ENCODE measurements around the gene CYP46A1.

DNA sequence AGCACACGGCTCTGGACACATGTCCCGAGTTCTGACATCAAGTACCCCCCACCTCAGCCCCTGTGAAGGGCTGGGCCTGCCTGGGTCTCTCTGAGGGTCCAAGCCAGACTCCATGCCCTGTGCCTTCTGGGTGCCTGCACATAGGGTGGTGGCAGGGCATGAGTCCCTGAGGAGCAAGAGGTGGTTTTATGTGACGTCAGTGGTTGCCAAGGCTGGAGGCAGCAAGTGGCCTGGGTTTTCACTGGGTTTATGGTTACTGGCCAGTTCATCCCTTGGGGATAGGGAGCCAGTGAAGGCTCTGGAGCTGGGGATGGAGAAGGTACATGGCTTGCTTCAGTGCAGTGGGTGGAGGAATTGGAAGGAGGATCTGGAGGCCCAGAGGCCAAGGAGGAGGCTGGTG is 58.0 kb downstream of the CYP46A1 start:
- TF ChIP-seq, protein P1, sequence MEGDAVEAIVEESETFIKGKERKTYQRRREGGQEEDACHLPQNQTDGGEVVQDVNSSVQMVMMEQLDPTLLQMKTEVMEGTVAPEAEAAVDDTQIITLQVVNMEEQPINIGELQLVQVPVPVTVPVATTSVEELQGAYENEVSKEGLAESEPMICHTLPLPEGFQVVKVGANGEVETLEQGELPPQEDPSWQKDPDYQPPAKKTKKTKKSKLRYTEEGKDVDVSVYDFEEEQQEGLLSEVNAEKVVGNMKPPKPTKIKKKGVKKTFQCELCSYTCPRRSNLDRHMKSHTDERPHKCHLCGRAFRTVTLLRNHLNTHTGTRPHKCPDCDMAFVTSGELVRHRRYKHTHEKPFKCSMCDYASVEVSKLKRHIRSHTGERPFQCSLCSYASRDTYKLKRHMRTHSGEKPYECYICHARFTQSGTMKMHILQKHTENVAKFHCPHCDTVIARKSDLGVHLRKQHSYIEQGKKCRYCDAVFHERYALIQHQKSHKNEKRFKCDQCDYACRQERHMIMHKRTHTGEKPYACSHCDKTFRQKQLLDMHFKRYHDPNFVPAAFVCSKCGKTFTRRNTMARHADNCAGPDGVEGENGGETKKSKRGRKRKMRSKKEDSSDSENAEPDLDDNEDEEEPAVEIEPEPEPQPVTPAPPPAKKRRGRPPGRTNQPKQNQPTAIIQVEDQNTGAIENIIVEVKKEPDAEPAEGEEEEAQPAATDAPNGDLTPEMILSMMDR (IDR thresholded peaks at IDR 0.05), result no peak
- no peak for TF ChIP-seq POLR2A (IDR thresholded peaks at IDR 0.05)
